Measurements from ENCODE around the gene GRAMD2A.
A peak's percentile ranks its signal among the peaks of the same experiment; 100 is the strongest.

Gene GRAMD2A

GRCh38 chr15:72231066-72231832, 33.7 kb upstream of the GRAMD2A start, which contains the start of gene PKM:
PKM (minus strand) TSS chr15:72231190; CDS start chr15:72219097, 12,093 bp downstream.
- H3K4me3 ChIP-seq (ENCODE audit: extremely low read depth, insufficient read depth, low read length, poor library complexity, severe bottlenecking) = peak within 1 kb of the TSS; percentile 96
- peaks cover 36% of the 10 kb centered on the region for H3K4me1 ChIP-seq (ENCODE audit: control insufficient read depth, insufficient read depth, low read length, poor library complexity, severe bottlenecking)
- 0% methylated on average over 23 to 51 of the region's 67 CpGs for WGBS, 2 experiments (ENCODE audit: insufficient coverage in 2 of 2)
- H3K36me3 ChIP-seq (ENCODE audit: control insufficient read depth, insufficient read depth, low read length) = peaks cover 11% of the 10 kb centered on the region
- peak within 1 kb of the TSS; percentile 89 for H3K27ac ChIP-seq (ENCODE audit: low read depth, low read length, severe bottlenecking)
- no peaks in the 10 kb centered on the region for H3K9me3 ChIP-seq (ENCODE audit: control insufficient read depth, low read length)

- H3K9me3 ChIP-seq (ENCODE audit: control insufficient read depth, low read length) = no peaks in the 10 kb centered on the region
- peaks cover 17% of the 10 kb centered on the region for H3K36me3 ChIP-seq (ENCODE audit: control insufficient read depth, insufficient read depth, low read length)
- peak overlapping the region; percentile 89 for H3K27ac ChIP-seq (ENCODE audit: low read depth, low read length, severe bottlenecking)
- peaks cover 39% of the 10 kb centered on the region for H3K4me1 ChIP-seq (ENCODE audit: control insufficient read depth, insufficient read depth, low read length, poor library complexity, severe bottlenecking)
- H3K4me3 ChIP-seq (ENCODE audit: extremely low read depth, insufficient read depth, low read length, poor library complexity, severe bottlenecking) = peak overlapping the region; percentile 96
- 0 to 1% methylated on average over 49 to 71 of the region's 79 CpGs for WGBS, 2 experiments (ENCODE audit: insufficient coverage in 2 of 2)
Measured at GRCh38 chr15:72230197-72231065, 32.8 kb upstream of the GRAMD2A start.

- Histone ChIP-seq H3K36me3 (ENCODE audit: control insufficient read depth, insufficient read depth, low read length) (peaks cover 21% of the 10 kb centered on the region), H3K4me1 (ENCODE audit: control insufficient read depth, insufficient read depth, low read length, poor library complexity, severe bottlenecking) (peaks cover 34% of the 10 kb centered on the region), H3K27ac (ENCODE audit: low read depth, low read length, severe bottlenecking) (peak overlapping the region; percentile 82), H3K9me3 (ENCODE audit: control insufficient read depth, low read length) (no peaks in the 10 kb centered on the region), H3K4me3 (ENCODE audit: extremely low read depth, insufficient read depth, low read length, poor library complexity, severe bottlenecking) (peak overlapping the region; percentile 96)
- 0 to 1% methylated on average over 23 to 29 of the region's 29 CpGs for WGBS, 2 experiments (ENCODE audit: insufficient coverage in 2 of 2)
Measured at GRCh38 chr15:72229947-72230196, 32.3 kb upstream of the GRAMD2A start.

- 9 to 13% methylated on average over 6 to 8 of the region's 25 CpGs for WGBS, 2 experiments (ENCODE audit: insufficient coverage in 2 of 2)
- Histone ChIP-seq H3K4me3 (ENCODE audit: extremely low read depth, insufficient read depth, low read length, poor library complexity, severe bottlenecking) (peak overlapping the region; percentile 96), H3K9me3 (ENCODE audit: control insufficient read depth, low read length) (no peaks in the 10 kb centered on the region), H3K36me3 (ENCODE audit: control insufficient read depth, insufficient read depth, low read length) (peaks cover 24% of the 10 kb centered on the region), H3K4me1 (ENCODE audit: control insufficient read depth, insufficient read depth, low read length, poor library complexity, severe bottlenecking) (peaks cover 37% of the 10 kb centered on the region), H3K27ac (ENCODE audit: low read depth, low read length, severe bottlenecking) (peak overlapping the region; percentile 82)
Measured at GRCh38 chr15:72229076-72229946, 31.7 kb upstream of the GRAMD2A start.

GRCh38 chr15:72227720-72228119, 30.1 kb upstream of the GRAMD2A start:
- Histone ChIP-seq H3K27ac (ENCODE audit: low read depth, low read length, severe bottlenecking) (peak overlapping the region; percentile 82), H3K4me3 (ENCODE audit: extremely low read depth, insufficient read depth, low read length, poor library complexity, severe bottlenecking) (peak overlapping the region; percentile 96), H3K4me1 (ENCODE audit: control insufficient read depth, insufficient read depth, low read length, poor library complexity, severe bottlenecking) (peaks cover 46% of the 10 kb centered on the region), H3K36me3 (ENCODE audit: control insufficient read depth, insufficient read depth, low read length) (peaks cover 39% of the 10 kb centered on the region), H3K9me3 (ENCODE audit: control insufficient read depth, low read length) (no peaks in the 10 kb centered on the region)
- 71 to 80% methylated on average over 1 of the region's 4 CpGs for WGBS, 2 experiments (ENCODE audit: insufficient coverage in 2 of 2)

- Histone ChIP-seq H3K4me3 (ENCODE audit: extremely low read depth, insufficient read depth, low read length, poor library complexity, severe bottlenecking) (peak overlapping the region; percentile 96), H3K27ac (ENCODE audit: low read depth, low read length, severe bottlenecking) (peak overlapping the region; percentile 78), H3K4me1 (ENCODE audit: control insufficient read depth, insufficient read depth, low read length, poor library complexity, severe bottlenecking) (peaks cover 48% of the 10 kb centered on the region), H3K36me3 (ENCODE audit: control insufficient read depth, insufficient read depth, low read length) (peaks cover 45% of the 10 kb centered on the region), H3K9me3 (ENCODE audit: control insufficient read depth, low read length) (no peaks in the 10 kb centered on the region)
- 68 to 80% methylated on average over 1 to 2 of the region's 8 CpGs for WGBS, 2 experiments (ENCODE audit: insufficient coverage in 2 of 2)
Measured at GRCh38 chr15:72227192-72227586, 29.6 kb upstream of the GRAMD2A start.

GRCh38 chr15:72223278-72223677, 25.7 kb upstream of the GRAMD2A start:
- Histone ChIP-seq H3K9me3 (ENCODE audit: control insufficient read depth, low read length) (no peaks in the 10 kb centered on the region), H3K4me1 (ENCODE audit: control insufficient read depth, insufficient read depth, low read length, poor library complexity, severe bottlenecking) (peaks cover 48% of the 10 kb centered on the region), H3K4me3 (ENCODE audit: extremely low read depth, insufficient read depth, low read length, poor library complexity, severe bottlenecking) (no peak overlapping the region), H3K36me3 (ENCODE audit: control insufficient read depth, insufficient read depth, low read length) (peaks cover 70% of the 10 kb centered on the region), H3K27ac (ENCODE audit: low read depth, low read length, severe bottlenecking) (no peak overlapping the region)
- 94 to 99% methylated on average over 10 of the region's 10 CpGs for WGBS, 2 experiments (ENCODE audit: insufficient coverage in 2 of 2)

GRCh38 chr15:72222393-72222792, 24.8 kb upstream of the GRAMD2A start:
- Histone ChIP-seq H3K4me3 (ENCODE audit: extremely low read depth, insufficient read depth, low read length, poor library complexity, severe bottlenecking) (no peak overlapping the region), H3K4me1 (ENCODE audit: control insufficient read depth, insufficient read depth, low read length, poor library complexity, severe bottlenecking) (peaks cover 39% of the 10 kb centered on the region), H3K36me3 (ENCODE audit: control insufficient read depth, insufficient read depth, low read length) (peaks cover 74% of the 10 kb centered on the region), H3K27ac (ENCODE audit: low read depth, low read length, severe bottlenecking) (no peak overlapping the region), H3K9me3 (ENCODE audit: control insufficient read depth, low read length) (no peaks in the 10 kb centered on the region)
- WGBS, 2 experiments (ENCODE audit: insufficient coverage in 2 of 2) = 93 to 94% methylated on average over 2 to 4 of the region's 4 CpGs

GRCh38 chr15:72220687-72221086, 23.1 kb upstream of the GRAMD2A start:
- Histone ChIP-seq H3K36me3 (ENCODE audit: control insufficient read depth, insufficient read depth, low read length) (peaks cover 87% of the 10 kb centered on the region), H3K4me1 (ENCODE audit: control insufficient read depth, insufficient read depth, low read length, poor library complexity, severe bottlenecking) (peaks cover 23% of the 10 kb centered on the region), H3K4me3 (ENCODE audit: extremely low read depth, insufficient read depth, low read length, poor library complexity, severe bottlenecking) (no peak overlapping the region), H3K9me3 (ENCODE audit: control insufficient read depth, low read length) (no peaks in the 10 kb centered on the region), H3K27ac (ENCODE audit: low read depth, low read length, severe bottlenecking) (peak overlapping the region; percentile 30)
- WGBS, 2 experiments (ENCODE audit: insufficient coverage in 2 of 2) = 67 to 83% methylated on average over 1 of the region's 1 CpG

GRCh38 chr15:72217216-72217615, 19.6 kb upstream of the GRAMD2A start:
- H3K36me3 ChIP-seq (ENCODE audit: control insufficient read depth, insufficient read depth, low read length) = peaks cover 92% of the 10 kb centered on the region

More at GRCh38 chr15:72217216-72217615, 19.6 kb upstream of the GRAMD2A start:
- Histone ChIP-seq H3K9me3 (ENCODE audit: control insufficient read depth, low read length) (no peaks in the 10 kb centered on the region), H3K4me3 (ENCODE audit: extremely low read depth, insufficient read depth, low read length, poor library complexity, severe bottlenecking) (no peak overlapping the region), H3K4me1 (ENCODE audit: control insufficient read depth, insufficient read depth, low read length, poor library complexity, severe bottlenecking) (peaks cover under 1% of the 10 kb centered on the region), H3K27ac (ENCODE audit: low read depth, low read length, severe bottlenecking) (no peak overlapping the region)
- 80 to 93% methylated on average over 2 of the region's 4 CpGs for WGBS, 2 experiments (ENCODE audit: insufficient coverage in 2 of 2)

Data from mesodermal cell (in vitro differentiated cells).